Effector CD8-positive, alpha-beta T cell (primary cell): ENCODE data around the gene FERMT3.
A peak's percentile ranks its signal among the peaks of the same experiment; 100 is the strongest.
"Not testable (repeated sequence)": the region's sequence is repeated elsewhere in the genome, so short reads cannot be mapped to it uniquely, and the experiment has no call there.

Experiments
- DNase-seq: peaks from one replicate; lab custom pipeline; 2025; lab: John Stamatoyannopoulos, UW
- total RNA-seq, 4 experiments: gene quantifications; one replicate each; lab custom pipeline; 2026; lab: John Stamatoyannopoulos, UW

Gene FERMT3
- 178 to 273 (median 204) reads per million in 4 experiments for total RNA-seq

DNA sequence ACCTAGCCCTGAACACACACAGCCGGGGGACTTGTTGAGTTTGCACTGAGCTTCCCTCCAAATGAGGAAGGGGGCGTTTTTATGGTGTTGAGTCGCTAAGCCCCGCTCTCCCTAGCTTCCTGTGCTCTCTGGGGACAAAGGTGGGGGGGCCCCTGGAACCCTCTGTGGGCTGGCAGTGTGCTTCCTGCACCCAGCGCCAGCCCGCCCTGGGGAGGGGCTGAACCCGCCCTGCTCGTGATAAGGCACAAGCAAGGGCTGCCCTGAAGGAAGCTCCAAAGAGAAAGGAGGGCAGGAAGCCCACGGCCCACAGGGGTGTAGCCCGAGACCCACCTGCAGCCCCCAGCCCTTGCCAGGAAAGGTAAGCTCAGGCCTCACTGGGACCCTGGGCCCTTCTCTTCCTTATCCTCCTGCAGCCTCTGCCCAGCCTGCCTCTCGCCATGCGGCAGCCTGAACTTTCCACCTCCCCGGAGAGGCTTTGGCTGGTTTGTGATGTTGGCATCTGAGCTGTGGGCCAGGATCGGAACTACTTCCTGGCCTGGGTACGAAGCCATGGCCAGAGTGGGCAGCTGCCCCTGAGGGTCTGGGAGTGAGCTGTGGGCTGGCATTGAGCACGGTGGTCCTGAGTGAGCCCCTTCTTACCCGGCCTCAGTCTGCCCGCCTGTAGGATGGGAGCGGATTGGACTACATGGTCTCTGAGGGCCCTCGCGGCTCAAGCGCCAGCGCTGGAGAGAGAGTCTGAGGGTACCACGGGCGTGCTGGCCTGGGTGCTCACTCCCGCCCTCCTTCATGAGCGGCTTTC is at the start of gene FERMT3:
Gene FERMT3, plus strand, starts transcription at position 265 of the 799 bp plus-strand sequence. CDS start 644 bp downstream, outside the sequence.
- DNase-seq = peak; percentile 43

DNA sequence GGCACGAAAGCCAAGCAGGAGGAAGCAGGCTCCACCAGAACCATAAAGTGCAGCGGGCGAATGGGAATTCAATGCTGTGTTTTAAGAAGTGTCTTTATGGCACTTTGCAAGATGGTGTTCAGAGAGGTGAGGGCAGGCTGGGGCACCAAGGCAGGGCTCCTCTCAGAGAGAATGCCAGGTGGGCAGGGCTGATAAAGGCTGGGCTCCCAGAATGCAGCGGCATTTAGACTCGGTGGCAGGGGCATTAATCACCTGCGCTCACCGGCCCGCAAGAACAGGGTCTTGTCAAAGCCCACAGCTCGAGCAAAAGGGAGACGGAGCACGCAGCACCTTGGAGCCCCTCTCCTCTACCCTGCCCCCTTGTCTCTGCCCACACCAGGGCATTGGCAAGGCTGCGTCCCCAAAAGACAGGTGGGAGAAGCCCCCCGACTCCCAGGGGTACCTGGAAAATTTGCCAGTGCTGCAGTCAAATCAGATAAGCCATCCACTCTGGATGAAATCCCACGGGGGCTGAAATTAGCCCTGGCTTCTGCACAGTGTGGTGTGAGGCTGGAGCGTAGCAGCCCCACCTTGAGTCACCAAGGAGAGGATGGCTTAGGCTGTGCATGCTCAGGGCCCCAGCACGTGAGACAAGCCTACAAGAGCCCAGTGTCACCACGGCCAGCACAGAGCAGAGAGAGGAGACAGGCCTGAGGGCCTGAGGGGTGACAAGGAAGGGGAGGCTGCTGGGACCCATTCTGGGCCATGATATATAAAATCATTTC is 48.7 kb upstream of the FERMT3 start:
- no peak for DNase-seq

DNA sequence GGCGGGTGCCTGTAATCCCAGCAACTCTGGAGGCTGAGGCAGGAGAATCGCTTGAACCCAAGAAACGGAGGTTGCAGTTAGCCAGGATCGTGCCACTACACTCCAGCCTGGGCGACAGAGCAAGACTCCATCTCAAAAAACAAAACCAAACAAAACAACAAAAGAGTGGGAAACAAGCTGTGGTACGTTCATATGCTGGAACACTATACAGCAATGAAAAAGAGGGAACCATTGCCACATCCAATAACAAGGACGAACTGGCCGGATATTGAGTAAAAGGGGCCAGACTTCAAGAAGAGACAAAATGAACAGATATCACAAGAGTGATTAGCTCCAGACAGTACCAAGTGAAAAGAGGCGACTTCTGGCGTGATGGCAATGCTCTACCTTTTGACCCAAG is 45.5 kb upstream of the FERMT3 start:
- no peak for DNase-seq

DNA sequence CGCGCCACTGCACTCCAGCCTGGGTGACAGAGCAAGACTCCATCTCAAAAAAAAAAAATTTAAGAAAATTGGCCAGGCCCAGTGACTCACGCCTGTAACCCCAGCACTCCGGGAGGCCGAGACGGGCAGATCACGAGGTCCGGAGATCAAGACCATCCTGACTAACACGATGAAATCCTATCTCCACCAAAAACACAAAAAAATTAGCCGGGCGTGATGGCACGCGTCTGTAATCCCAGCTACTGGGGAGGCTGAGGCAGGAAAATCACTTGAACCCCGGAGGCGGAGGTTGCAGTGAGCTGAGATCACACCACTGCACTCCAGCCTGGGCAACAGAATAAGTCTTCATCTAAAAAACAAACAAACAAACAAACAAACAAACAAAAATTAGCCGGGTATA is 43.8 kb upstream of the FERMT3 start:
- not testable (repeated sequence) for DNase-seq

DNA sequence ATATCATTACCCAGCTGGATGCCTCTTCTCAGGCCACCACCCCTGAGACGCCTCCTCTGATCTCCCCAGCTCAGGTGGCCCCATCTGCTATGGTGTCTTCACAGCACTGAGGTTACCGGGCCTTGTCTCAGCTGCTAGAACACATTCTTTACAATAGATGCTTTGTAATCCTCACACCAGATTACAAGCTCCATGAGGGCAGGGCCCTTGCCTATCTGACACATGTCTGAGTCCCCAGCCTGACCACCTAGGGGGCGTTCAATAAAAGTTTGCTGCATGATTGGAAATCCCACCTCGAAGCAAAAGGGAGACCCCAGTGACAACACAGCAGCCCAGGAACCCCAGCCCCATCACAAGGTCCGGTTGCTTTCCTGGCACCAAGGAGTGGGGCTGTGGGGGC is 42.6 kb upstream of the FERMT3 start:
- DNase-seq = no peak

DNA sequence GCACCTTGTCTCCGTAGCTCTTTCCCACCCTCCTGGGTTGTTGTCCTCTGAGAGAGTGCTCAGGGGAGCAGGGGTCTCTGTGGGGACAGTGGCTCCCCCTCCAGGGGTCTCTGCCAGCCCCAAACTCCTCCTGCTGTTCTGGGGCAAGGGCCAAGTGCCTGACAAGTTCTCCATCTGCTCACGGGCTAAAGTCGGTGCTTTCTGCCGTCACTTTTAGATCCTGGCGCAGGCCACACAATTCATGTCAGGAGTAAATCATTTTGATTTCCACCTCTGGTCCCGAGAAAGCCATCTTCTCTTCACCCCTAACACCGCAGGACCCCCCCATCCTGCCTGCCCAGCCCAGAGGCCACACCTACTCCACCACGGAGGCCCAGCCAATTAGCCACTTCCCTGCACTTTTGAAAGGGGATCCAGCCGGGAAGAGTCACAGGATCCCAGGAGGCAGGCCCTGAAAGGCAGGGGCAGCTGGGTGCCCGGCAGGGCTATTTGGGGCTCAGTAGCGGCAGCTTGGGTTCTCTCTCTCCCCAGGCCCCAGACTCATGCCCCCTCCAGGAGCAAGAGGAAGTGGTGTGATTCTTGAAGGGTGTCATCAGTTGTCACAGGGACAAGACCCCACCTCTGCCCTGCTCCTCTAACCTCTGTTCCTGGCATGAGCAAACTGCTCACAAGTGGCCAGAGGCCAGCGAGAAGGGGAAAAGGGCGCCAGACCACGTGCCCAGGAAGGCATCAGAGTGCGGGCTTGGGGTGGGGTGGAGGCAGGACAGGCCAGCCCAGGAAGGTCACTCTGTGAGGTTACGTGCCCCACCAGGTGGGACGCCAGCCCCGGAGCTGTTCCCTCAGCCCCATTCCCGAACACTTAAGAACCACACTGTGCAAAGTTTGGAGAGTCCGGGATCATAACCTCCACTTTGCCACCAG is 41.9 kb upstream of the FERMT3 start:
- DNase-seq = no peak

DNA sequence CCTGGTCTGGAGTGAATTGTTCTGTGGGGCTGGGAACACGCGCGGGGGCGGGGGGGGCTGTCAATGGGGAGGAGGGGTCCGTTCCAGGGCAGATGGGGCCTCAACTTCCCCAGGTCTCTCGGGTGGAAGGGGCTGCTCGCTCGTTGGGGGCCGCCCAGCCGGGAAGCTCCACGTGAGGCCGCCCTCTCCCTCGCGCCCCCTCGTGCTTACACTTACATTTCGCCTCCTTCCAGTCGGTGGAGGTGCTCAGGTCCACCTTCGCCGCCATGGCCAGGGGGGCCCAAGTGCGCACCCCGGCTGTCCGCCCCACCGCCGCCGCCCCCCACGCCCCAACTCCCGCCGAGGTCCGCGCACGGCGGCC is 41.1 kb upstream of the FERMT3 start:
- DNase-seq = no peak

DNA sequence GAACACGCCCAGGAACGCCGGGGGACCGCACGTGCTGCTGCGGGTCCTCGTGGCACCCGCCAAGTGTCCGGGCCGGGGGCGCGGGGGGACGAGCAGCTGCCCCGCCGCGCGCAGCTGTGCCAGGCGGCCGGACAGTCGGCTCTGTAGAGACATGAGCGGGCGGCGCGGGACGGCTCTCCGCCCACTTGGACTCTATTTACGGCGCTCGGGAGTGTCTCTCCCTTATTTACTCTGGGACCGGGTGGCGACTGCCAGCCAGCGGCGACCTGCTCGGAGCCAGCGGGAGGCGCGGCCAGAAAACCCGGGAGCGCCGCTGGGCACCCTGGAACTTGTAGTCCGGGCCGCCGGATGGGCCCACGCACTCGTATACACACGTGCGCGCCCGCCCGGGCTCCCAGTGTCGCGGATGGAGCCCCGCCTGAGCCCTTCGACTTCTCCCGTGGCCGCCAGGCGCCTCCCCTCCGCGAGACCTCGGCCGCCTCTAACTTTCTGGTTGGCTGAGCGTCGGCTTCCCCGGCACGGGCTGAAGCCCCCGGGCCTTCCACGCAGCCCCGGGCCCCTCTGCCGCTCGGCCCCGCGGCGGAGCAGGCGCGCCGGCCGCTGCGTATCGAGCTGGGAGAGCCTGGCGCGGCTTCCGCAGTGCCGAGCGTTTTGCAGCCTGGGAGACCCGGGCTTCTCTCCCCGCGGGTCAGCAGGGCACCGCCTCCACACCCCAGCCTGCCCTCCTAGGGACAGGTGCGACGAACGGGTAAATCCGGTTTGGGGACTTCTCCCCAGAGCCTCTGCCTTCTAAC is 40.5 kb upstream of the FERMT3 start, which contains the start of gene MACROD1:
Gene MACROD1, minus strand, starts transcription at position 272 of the 794 bp plus-strand sequence. Its CDS starts 119 bp downstream, at position 153.
- peak; percentile 64 for DNase-seq

DNA sequence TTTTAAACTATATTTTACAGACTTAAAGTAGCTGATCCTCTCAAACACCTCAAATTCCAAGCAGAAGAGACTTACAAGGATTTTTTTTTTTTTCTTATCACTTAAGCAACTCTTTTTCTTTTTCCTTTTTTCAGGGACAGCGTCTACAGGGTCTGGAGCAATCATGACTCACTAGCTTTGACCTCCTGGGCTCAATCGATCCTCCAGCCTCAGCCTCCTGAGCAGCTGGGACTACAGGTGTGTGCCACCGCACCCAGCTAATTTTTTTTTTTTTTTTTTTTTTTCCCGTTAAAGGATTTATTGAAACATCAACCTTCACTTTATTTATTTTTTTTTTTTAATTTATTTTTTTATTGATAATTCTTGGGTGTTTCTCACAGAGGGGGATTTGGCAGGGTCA is 36.1 kb upstream of the FERMT3 start:
- no peak for DNase-seq

DNA sequence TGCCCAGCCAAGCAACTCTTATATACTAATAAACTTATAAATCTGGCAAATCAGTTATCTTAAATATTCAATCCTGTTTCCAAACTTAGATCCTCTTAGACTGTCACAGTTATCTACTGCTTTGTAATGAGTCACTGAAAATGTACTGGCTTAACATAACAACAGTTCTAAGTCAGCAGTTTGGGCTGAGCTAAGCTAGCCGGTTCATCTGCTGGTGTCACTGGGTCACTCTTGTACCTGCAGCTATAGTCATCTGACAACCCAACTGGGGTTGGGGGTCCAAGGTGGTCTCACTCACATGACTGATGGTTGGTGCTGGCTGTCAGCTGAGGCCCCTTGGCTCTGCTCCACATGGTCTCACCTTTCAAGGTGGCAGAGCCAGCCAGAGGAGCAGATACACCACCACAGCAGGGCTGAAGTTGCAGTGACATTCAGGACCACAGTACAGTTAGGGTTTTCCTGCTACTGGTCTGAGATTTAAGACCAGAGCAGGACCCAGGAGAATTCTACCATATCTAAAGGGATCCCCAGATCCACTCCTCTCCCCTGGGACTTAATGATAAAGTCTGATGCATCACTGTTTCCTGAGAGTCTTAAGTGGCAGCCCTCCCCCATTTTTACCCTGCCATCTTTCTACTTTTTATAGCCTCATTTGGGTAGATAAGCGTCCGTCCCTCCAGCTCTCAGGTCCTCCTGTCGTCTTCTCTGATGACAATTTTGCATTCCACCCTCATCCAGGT is 32.7 kb upstream of the FERMT3 start:
- no peak for DNase-seq

DNA sequence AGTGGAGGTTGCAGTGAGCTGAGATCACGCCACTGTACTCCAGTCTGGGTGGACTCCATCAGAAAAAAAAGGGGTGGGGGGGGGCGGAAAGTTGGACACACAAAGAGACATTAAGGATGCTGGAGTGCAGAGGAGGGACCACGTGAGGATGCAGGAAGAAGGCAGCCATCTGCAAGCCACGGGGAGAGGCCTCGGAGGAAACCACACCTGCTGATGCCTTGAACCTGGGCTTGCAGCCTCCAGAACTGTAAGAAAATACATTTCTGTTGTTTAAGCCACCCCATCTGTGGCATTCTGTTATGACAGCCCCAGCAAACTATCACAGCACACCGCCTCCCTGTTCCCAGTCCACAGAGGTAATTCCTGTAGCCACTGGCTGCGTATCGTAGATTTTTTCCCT is 29.8 kb upstream of the FERMT3 start:
- DNase-seq = no peak

DNA sequence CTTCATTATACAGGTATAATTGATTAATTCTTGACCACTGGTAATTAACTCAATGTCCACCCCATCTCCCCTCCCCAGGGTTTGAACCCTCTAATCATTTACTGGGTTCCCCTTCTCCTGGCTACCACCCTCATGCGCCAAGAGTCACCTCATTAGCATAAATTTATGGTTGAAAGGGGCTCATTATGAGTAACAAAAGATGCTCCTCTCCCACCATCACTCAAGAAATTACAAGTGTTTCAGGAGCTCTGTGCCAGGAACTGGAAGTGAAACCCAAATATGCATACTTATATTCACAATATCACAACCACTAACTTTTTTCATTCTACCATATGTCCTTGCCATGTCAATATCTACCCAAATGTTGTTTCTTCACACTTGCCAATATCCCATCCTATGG is 28.3 kb upstream of the FERMT3 start:
- no peak for DNase-seq

DNA sequence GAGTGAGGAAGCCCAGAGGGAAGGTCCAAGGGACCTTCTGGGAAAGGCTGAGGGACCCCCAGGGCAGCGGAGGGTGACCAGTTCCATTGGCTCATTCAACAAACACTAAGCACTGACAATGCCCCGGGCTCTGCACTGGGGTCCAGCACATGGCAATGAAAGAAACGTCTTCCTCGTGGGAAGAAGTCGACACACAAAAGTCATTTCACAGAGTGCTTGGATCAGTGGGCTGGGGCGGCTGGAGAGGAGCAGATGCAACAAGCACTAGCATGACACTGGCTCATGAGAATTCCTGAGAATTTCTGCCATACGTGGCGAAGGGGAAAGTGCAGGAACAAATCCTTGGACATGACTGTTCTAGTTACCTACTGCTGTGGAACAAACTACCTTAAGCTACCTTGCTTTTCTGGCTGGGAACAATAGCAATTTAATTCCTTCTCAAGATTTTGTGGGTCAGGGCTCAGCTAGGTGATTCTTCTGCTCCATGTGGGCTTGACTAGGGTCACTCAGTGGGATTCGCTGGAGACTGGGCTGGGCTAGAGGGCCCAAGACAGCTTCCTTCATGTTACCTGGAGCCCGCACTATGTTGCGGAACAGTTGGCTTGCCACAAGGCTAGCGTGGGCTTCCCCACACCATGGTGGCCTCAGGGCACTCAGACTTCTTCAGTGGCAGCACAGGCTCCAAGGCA is 27.4 kb upstream of the FERMT3 start:
- no peak for DNase-seq

DNA sequence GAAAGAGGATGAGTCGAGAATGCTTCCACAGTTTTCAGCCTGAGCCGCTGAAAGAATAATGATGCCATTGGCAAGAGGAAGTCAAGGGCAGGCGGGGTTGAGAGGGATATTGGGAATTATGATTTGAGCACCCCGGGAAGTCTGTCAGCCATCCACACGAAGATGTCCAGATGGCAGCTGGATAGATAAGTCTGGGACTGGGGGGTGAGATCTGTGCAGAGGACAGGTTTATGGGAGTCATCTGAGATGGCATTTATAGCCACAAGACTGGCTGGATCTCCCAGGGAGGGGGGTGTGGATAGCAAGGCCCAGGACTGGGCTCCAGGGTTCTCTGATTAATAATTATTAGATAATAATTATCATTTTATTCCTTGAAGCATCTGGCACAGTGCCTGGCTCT is 25.6 kb upstream of the FERMT3 start:
- no peak for DNase-seq

DNA sequence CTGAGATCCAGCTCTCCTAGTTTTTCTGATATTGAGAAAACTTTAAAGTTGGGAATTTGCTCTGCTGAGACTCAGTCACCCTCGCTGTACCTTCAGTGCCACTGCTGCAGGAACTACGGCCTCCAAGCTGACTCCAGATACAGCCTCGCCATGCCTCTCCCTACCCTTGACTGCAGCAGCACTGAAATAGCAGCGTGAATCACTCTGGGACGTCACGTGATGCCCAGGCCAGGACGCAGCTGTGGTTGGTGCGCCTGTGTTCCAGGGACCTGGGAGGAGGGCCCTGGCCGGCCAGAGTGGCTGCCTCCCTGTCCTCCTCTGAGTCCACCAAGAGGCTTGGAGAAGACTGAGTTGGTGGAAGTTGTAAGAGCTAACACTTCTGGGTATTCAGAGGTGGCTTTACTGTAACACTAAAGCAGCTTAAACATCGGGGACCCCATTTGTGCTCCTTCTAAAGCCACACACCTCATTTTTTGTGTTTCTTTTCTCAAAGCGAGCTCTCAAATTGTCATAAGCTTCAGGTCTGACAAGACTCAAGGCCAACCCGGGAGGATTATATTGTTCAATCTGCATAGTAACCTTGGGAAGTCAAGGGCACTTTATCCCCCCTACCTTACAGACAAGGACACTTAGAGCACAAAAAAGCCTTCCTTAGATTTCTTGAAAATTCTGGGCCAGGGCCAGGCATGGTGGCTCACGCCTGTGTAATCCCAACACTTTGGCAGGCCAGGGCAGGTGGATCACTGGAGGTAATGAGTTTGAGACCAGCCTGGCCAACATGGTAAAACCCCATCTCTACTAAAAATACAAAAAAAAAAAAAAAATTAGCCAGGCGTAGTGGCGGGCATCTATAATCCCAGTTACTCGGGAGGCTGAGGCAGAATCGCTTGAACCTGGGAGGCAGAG is 24.8 kb upstream of the FERMT3 start:
- no peak for DNase-seq

DNA sequence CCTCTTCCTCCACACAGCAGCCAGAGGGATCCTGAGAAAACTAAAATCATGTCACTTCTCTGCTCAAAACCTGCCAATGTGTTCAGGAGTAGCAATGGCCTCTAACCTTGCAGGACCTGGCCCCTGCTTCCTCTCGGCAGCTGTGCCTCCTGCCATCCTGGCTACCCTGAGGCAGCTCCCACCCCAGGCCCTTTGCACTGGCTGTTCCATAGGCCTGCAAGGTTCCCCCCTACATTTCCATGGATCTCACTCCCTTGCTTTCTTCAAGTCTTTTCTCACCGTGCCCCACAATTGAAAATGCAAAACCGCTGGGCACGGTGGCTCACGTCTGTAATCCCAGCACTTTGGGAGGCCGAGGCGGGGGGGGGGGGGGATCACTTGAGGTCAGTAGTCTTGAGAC is 22.6 kb upstream of the FERMT3 start:
- no peak for DNase-seq

DNA sequence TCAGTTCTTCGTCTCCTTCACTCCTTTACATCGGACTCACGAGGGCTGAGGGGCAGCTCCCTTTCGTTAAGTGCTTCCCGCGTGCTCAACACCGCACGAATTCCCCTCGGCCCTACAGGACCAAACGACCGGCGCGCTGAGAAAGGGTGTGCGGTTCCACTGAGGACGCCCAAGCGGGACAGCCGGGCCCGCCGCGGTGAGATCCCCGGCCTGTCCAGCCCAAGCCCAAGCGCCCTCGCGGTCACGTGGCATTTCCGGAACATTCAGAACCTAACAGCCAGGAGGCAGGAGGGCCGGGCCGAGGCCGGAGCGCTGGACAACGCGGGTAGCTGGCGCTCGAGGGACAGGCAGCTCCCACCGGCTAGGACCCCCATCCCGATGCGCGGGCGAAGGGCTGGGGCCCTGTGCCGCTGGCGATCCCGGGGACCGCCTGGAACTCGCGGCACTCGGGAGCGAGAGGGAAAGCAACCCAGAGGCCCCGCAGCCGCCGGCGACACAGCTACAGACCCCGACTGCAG is 21.3 kb upstream of the FERMT3 start:
- DNase-seq = peak; percentile 30

DNA sequence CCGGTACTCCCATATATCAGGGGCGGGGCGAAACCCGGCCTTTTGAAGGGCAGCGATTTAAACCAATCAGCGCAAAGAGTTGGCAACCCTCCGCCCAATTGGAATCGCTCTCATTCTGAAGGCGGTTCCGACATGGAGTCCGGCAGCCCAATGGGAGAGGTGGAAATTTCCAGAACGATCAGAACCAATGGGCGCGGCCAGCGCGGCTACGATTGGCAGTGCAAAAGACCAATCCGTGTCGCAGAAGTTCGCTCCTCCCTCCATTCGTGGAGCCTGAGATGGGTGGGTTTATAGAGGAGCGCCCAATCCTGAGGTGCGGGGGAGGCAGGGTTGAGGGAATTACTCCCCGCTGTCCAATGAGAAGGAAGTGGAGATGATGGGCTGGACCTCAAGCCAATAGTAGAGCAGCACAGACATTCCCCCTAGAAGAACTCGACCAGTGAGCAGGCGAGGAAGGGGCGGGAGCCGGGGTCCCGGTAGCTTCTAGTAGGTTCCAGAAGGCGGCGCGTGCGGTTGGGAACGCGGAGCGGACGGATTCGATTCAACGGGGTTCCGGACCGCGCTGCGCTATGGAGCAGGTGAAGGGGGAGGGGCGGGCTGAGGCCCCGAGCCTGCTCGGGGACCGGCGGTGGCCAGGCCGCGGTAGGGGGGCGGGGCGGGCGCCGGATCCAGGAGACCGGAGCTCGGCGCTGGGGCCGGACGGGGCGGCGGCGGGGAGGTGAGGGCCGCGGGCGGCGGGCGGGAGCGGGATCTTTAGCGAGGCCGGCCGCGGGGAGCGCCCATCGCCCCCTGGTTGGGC is 20.6 kb upstream of the FERMT3 start, which contains the start of gene STIP1:
Gene STIP1, plus strand, starts transcription at position 479 of the 799 bp plus-strand sequence. Its CDS starts 91 bp downstream, at position 570.
- DNase-seq = peak; percentile 100
